HCEC 1CT (cell line): Measurements from ENCODE around the gene CCDC112.

Source experiments
- DNase-seq: peaks from one replicate; pipeline ENCODE4 v3.0.0-alpha.2; 2017

Gene CCDC112

DNA sequence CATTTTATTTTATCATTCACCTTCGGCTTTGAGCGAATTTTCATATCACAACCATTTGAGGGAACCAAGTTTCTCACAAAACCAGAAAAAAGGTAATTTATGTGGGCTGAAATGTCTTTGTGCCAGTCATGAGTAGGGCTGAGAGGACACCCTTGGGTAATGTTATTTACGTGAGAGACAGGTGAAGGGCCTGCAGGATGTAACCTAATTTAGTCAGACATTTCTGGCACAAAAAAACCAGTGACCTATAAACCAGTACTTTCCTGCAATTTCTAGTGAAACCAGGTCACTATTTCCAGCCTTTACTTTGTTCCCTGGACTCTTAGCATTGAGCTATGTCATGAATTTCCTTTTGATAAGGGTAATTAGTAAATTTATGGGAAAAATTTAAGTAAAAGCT is 17.2 kb upstream of the CCDC112 start:
- DNase-seq, result no peak

- no peak for DNase-seq
Measured at GRCh38 chr5:115313052-115313451, 16.6 kb upstream of the CCDC112 start.

DNA sequence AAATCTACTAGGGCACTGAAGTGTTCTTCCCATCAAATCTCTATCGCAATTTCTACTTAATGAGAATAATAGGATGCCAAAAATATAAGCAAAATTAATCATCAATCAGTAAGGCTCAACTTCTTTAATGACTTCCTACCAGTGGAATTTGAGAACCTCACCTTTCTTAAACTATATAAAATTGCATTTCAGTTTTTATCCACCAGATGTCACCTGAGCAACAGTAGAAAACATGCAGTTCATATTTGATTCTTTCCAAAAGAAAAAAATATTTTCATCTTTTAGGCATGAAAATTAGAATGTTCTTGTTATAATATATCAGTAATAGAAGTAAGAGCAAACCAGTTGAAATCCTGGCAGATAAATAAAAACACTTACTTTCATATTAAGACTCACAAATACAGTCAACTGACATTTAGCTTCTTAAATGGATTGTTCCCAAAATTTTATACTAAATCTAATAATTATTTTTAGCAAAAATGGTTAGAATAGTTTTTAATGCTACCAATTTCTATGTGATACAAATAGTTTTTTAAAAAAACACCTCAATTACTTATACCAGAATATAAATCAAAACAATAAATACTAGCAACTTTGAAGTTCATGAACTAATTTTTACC is 13.4 kb upstream of the CCDC112 start:
- DNase-seq, result peak; percentile 42

DNA sequence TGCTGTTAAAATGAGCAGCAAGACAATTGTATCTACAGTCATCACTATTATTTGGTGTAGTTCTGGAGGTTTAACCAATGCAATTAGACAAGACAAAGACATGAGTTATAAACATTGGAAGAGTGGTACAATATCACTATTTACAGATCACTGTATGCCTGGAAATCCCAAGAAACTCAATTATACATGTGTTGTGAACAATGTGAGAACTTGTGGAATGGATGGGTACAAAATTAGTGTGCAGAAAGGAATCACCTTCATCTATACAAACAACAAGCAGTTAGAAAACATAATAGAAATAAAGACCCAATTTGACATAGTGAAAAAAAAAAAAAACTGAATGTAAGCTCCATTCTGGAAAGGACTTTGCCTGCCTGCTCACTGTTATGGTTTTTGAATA is 12.4 kb upstream of the CCDC112 start:
- DNase-seq, result no peak

- no peak for DNase-seq
Measured at GRCh38 chr5:115306011-115306536, 9.6 kb upstream of the CCDC112 start.

DNA sequence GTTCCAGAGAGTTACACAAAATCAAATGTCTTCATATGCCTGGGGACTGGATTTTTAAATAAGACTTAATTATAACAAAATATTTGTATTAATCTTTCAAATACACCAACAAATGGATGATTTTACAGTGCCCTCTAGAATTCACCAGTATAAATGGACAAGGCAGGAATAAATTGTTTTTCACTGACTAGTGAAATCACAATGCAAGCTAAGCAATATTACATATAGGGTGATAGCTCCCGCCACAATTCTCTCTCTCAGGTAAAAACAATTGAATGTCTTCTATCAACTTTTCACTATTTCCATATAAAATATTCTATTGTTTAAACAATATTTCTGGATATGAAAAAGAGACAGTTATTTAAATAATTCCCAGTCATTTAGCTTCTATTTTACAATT is 8.0 kb upstream of the CCDC112 start:
- DNase-seq, result no peak

DNA sequence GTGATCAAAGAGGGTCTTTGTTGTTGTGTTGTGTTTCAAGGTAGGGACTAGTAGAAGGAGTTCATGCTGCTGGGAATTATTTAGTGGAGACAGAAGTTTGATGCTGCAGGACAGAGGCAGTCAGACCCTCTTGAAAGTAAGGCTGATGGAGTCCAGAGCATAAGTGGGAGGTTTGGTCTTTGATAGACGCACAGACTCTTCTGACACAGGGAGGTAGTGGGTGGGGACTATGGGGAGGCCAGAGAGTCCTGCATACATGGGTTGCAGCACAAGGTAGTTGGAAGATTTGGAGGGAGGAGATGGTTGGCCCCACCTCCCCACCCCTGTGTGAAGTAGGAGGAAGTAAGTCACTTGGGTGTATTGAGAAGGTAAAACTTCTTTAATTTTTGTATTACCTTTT is 2.4 kb upstream of the CCDC112 start:
- DNase-seq, result no peak

DNA sequence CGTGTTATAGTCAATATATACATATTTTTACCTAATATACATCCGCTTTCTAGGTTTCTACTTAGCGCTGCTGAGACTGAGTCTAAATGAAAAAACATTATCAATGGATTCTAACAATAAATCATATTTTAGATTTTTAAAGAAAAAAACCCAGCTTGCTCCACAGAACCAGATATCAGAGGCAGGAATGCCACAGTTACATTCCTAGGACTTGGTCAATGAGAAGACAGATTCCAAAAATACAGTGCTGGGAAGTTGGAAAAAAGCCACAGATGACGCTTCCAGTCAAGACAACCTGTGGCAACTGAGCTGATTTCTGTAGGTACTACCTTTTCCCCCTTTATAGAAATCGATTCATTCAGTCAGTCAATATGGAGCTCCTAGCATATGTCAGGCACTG is 577 bp upstream of the CCDC112 start:
- no peak for DNase-seq

- no peak for DNase-seq
Measured at GRCh38 chr5:115295777-115296123, 704 bp downstream of the CCDC112 start.

DNA sequence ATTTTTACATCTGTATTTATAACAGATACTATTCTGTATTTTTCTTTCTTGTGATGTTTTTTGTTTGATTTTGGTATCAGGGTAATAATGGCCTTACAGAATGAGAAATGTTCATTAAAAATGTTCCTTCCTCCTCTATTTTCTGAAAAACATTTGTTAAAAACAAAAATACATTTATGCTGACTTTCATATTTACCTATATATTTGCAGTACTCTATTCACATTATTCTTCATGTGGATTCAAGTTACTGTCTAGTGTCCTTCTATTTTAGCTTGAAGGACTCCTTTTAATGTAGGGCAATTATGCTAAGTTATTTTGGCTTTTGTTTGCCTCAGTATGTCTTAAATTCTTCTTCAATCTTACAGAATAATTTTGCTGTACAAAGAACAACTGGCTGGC is 5.1 kb downstream of the CCDC112 start:
- DNase-seq, result no peak

- DNase-seq, result no peak
Measured at GRCh38 chr5:115289104-115289503, 7.3 kb downstream of the CCDC112 start.

GRCh38 chr5:115284021-115284420 is 12.4 kb downstream of the CCDC112 start:
- no peak for DNase-seq

DNA sequence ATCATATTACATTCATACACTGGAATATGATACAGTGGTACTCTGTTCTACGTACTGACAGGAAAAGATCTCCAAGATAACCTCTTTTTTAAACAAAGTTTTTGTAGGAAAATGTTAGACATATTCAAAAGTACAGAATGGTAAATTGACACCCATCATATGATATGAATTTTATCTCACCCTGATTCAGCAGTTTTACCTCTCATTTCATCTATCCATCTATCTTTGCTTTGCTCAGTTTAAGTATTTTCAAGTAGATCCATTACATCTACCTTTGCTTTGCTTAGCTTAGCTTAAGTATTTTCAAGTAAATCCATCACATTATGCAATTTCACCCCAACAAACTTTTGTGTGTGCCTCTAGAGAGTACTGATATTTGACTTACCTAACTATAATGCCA is 14.3 kb downstream of the CCDC112 start:
- no peak for DNase-seq

- DNase-seq, result no peak
Measured at GRCh38 chr5:115274584-115274983, 21.9 kb downstream of the CCDC112 start.

DNA sequence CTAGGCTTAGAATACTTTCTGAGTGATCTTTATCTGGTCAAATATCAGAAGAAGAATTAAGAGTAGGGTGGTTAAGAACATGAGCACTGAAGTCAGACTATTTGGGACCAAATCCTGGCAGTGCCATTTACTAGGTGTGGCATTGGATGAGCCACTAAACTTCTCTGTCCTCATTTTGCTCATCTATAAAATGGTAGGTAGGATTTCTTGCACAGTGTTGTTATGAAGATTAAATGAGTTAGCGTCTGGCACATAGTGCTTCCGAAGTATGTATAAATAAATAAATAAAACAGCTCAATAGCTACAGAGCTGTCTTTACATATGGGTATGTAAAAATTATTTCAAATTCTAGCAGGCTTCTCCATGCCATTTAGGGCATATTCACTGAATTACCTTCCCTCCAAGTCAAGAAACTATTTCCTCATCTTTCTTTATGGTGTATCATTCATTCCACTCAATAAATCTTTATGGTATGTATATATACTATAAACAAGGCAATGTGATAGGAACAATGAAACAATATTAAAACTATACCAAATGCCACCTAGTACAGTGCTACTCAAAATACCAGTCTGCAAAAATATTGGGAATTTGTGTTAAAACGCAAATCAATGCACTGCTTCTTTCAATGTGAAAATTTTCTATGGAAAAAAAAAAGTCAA is 24.0 kb downstream of the CCDC112 start:
- DNase-seq, result no peak

GRCh38 chr5:115271295-115272050 is 25.0 kb downstream of the CCDC112 start:
- no peak for DNase-seq

DNA sequence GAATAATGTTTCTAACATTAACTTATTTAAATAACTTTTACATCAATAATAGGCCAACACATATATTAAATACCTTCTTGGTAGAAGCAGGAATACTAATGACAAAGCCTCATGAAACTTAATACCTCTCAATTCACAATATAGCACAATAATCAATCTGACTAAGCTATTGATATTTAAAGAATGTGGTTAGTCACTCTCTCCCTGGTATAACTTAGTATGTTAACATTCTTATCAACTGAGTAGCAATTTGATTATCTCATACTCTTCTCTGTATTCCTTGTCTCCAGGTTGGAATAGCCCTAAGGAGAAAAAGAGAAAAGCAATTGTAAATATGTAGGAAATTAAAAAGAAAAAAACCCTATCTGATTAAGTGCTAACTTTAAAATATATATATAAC is 28.8 kb downstream of the CCDC112 start:
- peak; percentile 78 for DNase-seq

DNA sequence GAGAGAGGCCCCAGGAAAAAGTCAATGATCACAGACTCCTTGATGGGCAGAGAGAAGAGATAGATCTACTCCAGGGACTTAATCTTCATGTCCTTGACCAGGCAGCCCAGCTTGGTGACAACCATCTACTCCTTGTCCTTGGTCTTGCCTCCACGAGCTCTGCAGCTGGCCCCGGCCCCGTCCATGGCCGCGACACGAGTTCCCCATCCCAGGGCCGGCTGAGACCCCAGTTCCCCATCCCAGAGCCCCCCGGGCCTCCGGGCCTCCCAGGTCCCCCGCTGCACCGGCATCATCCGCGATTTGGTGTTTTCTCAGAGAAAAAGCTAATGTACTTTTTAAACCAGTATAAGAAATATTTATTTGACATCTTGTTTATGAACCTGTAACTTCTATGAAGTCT is 31.2 kb downstream of the CCDC112 start:
- no peak for DNase-seq

- no peak for DNase-seq
Measured at GRCh38 chr5:115264786-115265185, 31.7 kb downstream of the CCDC112 start.

DNA sequence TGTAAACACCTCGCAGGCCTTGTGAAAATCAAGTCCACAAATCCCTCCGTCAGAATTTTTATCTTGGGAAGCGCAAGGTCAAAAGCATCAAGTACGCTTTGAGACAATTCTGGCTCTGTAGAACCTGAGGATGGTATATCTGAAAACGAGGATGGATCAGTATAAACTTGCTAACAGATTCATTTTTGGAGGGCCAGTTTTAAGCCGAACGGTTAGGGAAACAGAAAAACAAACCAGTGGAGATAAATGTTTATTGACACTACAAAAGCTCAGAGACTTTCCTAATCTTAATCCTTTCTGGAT is 33.4 kb downstream of the CCDC112 start:
- no peak for DNase-seq

- DNase-seq, result peak; percentile 66
Measured at GRCh38 chr5:115262321-115263077, 34.0 kb downstream of the CCDC112 start, which contains the start of gene PGGT1B. TSS of gene PGGT1B (minus strand) at chr5:115262877. CDS start at chr5:115262851, 26 bp downstream.

DNA sequence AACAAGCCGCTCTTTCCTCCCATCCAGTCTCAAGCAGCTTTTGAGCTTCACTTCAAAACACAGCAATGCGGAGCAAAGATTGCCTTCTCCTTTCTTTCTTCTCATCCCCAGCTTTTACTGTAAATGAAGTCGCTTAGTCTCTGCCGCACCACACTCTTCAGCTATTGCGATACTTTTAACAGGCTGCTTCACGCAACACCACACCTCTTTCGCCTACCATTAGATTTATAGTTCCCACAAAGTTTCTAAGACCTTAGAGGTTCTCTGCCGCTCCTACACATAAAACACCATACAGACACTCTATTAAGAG is 34.5 kb downstream of the CCDC112 start:
- peak; percentile 15 for DNase-seq

GRCh38 chr5:115260248-115260647 is 36.2 kb downstream of the CCDC112 start:
- DNase-seq, result no peak

DNA sequence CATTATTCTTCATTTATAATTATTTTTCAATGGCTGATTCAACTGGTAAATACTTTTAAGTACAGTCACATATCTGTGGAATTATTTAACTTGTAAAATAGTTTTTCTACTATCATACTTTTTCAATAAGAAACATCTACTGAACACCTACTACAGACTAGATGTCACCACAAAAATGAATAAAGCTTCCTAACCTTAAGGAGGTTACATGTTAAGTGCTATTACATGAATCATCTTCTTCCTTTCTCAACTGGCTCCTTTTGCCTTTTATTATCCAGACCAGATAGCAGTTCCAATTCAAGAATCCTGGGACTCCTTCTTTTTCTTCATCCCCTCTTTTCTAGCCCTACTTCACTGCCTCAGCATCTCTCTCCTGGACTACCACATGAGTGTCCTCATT is 38.5 kb downstream of the CCDC112 start:
- peak; percentile 40 for DNase-seq
